HG03097 (cell line): Measurements from ENCODE around the gene ANKRD60.
A peak's percentile ranks its signal among the peaks of the same experiment; 100 is the strongest.

Experiments used
- ATAC-seq: cut with Tn5 transposase; IDR thresholded peaks from one replicate; pipeline ENCODE4 v1.9.1; 2021; ENCODE audit not compliant: unreplicated experiment, low FRiP score

The ANKRD60 gene

GRCh38 chr20:58224974-58225373 is 3.5 kb downstream of the ANKRD60 start:
- no peak for ATAC-seq

GRCh38 chr20:58224097-58224496 is 4.4 kb downstream of the ANKRD60 start:
- no peak for ATAC-seq

DNA sequence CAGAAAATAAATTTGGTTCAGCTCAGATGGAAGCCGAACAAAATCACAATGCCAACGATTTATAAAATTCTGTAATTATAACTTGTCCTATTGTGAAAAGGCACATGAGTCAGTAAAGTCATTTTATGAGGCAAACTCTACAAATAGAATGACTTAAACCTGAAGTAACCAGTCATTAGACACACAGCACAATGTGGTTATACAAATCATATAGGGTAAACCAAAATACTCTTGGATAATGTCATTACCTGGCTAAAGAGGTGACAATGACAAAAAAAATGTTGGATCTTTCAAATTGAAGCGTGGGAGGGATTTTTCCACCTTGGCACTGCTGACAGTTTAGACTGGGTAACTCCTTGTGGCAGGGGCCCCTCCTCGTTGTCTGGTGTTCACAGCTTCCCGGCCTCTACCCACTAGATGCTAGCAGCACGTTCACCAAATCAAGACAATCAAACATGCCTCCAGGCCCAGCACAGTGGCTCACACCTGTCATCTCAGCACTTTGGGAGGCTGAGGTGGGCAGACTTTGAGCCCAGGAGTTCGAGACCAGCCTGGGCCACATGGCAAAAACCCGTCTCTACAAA is 5.0 kb downstream of the ANKRD60 start:
- ATAC-seq, result no peak

GRCh38 chr20:58222446-58222845 is 6.0 kb downstream of the ANKRD60 start:
- no peak for ATAC-seq

- no peak for ATAC-seq
These were observed 9.1 kb downstream of the ANKRD60 start for GRCh38 chr20:58219342-58219700.

- ATAC-seq, result no peak
These were observed 9.7 kb downstream of the ANKRD60 start for GRCh38 chr20:58218665-58219341.

- no peak for ATAC-seq
These were observed 12.1 kb downstream of the ANKRD60 start for GRCh38 chr20:58216334-58216733.

GRCh38 chr20:58215116-58215515 is 13.3 kb downstream of the ANKRD60 start:
- ATAC-seq, result no peak

DNA sequence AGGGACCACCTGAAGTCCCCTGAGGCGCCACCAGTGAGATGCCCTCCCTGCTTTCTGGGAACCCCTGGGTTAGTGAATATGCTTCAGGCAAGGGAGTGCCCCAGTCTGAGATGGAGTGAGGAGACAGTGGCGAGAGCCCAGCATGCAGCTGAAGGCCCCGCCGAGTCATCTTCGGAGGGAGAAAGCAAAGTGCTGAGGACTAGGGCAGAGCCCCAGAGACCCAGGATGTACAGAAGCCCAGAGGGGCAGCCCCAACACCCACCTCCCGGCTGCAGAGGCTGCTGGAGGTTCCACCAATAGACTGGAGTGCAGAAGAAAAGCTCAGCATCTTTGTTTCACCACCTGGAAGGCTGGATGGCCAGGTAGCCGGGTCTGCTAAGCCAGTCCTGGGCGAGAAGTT is 14.1 kb downstream of the ANKRD60 start:
- ATAC-seq, result no peak

DNA sequence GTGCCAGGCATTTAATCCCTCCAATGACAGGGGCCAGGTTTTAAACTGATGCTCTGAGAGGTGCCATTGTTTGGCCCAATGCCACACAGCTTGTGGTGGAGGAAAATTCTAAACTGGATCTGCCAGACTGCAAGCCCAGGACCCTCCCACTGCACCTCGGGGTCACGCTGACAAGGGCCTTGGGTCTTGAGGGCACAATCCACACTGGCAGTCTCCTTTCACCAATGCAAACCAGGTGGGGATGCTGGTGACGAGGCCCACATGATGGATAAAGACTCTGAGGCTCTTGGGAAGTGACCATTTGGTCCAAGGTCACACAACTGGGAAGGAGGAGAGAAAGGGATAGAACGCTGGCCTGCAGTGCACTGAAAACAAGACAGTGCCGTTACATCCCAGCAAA is 14.7 kb downstream of the ANKRD60 start:
- no peak for ATAC-seq

GRCh38 chr20:58213121-58213520 is 15.3 kb downstream of the ANKRD60 start:
- ATAC-seq, result no peak

DNA sequence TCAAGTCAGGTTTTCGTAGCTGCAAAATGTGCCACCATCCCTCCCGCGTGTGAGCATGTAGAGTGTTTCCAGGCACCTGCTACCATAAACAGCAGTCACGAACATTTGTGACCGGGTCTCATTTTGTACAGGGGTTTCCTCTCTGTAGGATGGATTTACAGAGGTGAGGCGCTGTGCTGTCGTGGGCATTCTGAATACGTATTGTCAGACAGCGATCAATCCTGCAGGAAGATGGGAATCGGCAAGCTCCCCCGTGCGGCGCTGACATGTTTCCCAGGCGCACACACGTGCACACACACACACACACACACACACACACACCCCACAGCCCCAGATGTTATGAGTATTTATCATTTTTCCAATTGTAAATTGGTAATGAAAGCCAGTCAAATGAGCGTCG is 15.8 kb downstream of the ANKRD60 start:
- no peak for ATAC-seq

- no peak for ATAC-seq
These were observed 18.1 kb downstream of the ANKRD60 start for GRCh38 chr20:58210398-58210747.

- ATAC-seq, result peak; percentile 80
These were observed 18.6 kb downstream of the ANKRD60 start for GRCh38 chr20:58209652-58210397.

GRCh38 chr20:58208944-58209343 is 19.5 kb downstream of the ANKRD60 start:
- ATAC-seq, result no peak

DNA sequence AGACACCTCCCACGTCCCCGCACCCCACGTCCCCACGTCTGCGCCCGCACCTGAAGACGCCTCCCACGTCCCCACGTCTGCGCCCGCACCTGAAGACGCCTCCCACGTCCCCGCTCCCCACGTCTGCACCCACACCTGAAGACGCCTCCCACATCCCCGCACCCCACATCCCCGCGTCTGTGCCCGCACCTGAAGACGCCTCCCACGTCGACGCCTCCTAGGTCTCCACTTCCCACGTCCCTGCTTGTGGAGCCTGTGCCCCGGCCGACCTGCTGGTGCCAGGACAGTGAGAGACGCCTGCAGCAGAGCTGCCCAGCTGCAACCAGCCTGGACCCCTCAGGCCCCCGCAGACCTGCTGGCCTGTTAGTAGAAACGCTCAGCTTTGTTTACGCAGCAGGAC is 22.6 kb downstream of the ANKRD60 start:
- ATAC-seq, result no peak

DNA sequence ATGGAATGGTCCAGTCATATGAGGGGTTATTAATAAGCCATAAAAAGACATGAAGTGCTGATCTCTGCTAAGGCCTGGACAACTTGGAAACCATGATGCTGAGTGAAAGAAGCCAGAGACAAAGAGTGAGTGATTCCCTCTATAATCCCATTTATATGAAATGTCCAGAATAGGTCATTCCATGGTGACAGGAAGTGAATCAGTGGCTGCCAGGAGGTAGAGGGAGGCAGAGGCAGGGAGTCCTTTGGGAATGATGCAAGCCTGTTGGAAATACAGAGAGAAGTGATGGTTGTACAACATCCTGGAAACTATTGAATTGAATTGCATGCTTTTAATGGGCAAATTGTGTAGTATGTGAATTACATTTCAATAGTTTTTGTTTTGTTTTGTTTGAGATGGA is 26.4 kb downstream of the ANKRD60 start:
- ATAC-seq, result no peak

- no peak for ATAC-seq
These were observed 26.8 kb downstream of the ANKRD60 start for GRCh38 chr20:58201616-58202015.

DNA sequence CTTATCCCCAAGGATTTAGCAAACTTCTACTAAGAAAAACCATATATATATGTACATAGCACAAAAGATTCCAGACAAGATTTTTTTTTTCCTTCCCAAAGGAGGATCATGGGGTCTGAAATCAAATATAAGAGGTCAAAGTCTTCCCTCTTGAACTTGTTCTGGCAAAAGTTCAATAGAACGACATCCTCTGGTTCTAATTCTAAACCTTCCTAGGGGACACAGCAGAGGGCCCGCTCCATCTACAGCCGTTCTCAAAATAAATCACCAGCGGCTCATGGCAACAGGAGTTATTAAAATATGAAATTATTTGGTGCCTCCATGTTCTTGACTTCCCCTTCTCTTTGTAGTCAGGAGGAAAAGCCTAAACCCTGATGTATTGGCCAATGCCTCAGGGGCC is 29.0 kb downstream of the ANKRD60 start:
- ATAC-seq, result no peak

DNA sequence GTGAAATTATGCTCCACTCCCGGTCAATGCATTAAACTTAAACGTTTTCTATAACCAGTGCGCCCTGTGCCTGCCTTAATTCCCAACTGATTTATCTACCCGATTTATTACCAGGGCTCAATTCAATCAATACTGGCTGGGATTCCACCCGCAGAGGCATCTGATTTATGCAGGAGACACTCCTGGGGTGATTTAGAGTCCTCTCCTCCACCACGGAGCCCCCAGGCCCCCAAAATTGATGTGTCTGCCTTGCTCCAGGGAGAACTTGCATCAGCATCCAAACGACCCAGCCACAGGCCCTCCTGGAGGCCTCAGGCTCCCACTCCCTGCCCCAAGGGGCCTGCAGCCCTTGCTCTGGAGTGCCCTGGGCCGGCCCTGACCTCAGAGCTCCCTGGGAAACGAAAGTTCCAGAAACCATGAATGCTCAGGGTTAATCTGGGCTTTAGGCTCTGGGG is 29.5 kb downstream of the ANKRD60 start:
- ATAC-seq, result no peak

DNA sequence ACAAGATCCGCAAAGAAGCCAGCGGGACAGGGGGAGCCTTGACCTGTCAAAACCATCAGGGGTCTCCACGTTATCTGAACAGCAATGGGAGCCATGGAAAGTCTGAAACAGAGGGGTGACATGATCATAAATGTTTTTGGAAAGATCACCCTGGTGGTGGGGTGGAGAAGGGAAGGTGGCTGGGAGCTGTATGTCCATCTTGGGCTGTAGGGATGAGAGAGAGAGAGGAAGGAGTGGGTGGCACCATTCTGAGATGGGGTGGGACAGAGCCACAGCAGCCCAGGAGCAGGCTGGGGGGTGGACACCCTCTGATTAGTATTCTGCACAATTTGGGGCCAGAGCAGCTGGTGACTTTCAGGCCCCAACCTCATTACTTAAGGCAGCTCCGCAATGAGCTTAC is 30.1 kb downstream of the ANKRD60 start:
- ATAC-seq, result no peak

DNA sequence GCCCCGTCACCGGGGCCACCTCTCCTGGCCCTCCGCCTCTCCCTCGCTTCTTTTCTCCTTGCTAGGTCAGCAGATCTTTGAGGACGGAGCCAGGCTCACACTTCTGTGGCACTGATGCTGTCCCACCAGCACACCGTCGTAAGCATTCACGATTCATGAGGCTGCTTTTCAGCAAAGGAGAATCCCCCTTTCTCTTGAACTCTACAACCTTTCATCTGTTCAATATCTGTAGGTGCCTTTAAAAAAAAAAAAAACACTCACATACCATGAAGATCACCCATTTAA is 31.3 kb downstream of the ANKRD60 start:
- ATAC-seq, result no peak
